DND-41 (cell line): ENCODE measurements around the gene GRID1.

Experiments
- ATAC-seq: fragments of 200-7000 bp; cut with Tn5 transposase; 3 replicates; pipeline ENCODE4 v1.9.1; 2021; ENCODE audit warnings: low read depth; ENCODE audit not compliant: insufficient read depth
- DNase-seq: peaks from one replicate; pipeline ENCODE4 v3.0.0-alpha.2; 2020
- H2AFZ ChIP-seq: 2 replicates; pipeline ENCODE4 v1.6.0; 2012; ENCODE audit warnings: low read depth, low read length
- H3K27ac ChIP-seq: 2 replicates; pipeline ENCODE4 v1.5.1; 2012; ENCODE audit warnings: low read length, inconsistent platforms
- H3K27me3 ChIP-seq: fragments of 200-600 bp; sonication (generic); 2 replicates; pipeline ENCODE4 v1.6.0; 2012; ENCODE audit warnings: low read length, mild to moderate bottlenecking, inconsistent platforms; ENCODE audit not compliant: insufficient read depth, poor library complexity
- H3K36me3 ChIP-seq: 2 replicates; pipeline ENCODE4 v1.5.1; 2012; ENCODE audit warnings: low read length, inconsistent platforms; ENCODE audit not compliant: insufficient read depth
- H3K4me1 ChIP-seq: 2 replicates; pipeline ENCODE4 v1.5.1; 2012; ENCODE audit warnings: mild to moderate bottlenecking, low read length; ENCODE audit not compliant: insufficient read depth
- H3K4me2 ChIP-seq: 2 replicates; pipeline ENCODE4 v1.6.0; 2012; ENCODE audit warnings: mild to moderate bottlenecking, moderate library complexity, low read length, inconsistent platforms; ENCODE audit not compliant: insufficient read depth
- H3K4me3 ChIP-seq, 2 experiments: fragments of 200-600 bp in 1 of 2; shearing (Covaris generic) in 1 of 2; 2 replicates each; pipeline ENCODE4 v1.5.1; 2012 to 2016; ENCODE audit warnings: inconsistent platforms in 2 of 2, low read length in 2 of 2, mild to moderate bottlenecking in 2 of 2, low read depth in 1 of 2, moderate library complexity in 1 of 2
- H3K79me2 ChIP-seq: 2 replicates; pipeline ENCODE4 v1.6.0; 2012; ENCODE audit warnings: low read length, inconsistent platforms; ENCODE audit not compliant: insufficient read depth
- H3K9ac ChIP-seq: 2 replicates; pipeline ENCODE4 v1.6.0; 2012; ENCODE audit warnings: low read depth, mild to moderate bottlenecking, inconsistent platforms, low read length, moderate library complexity
- H3K9me3 ChIP-seq: 2 replicates; pipeline ENCODE4 v1.5.1; 2012; ENCODE audit warnings: low read length, moderate library complexity, mild to moderate bottlenecking, inconsistent platforms; ENCODE audit not compliant: insufficient read depth, severe bottlenecking
- H4K20me1 ChIP-seq: 2 replicates; pipeline ENCODE4 v1.6.0; 2012; ENCODE audit warnings: low read length; ENCODE audit not compliant: insufficient read depth
- EZH2 ChIP-seq: IDR thresholded peaks from 3 replicates; pipeline ENCODE4 v1.6.1; 2012; ENCODE audit warnings: borderline replicate concordance, low read depth, mild to moderate bottlenecking, moderate library complexity, low read length, inconsistent platforms; ENCODE audit not compliant: severe bottlenecking
- TF ChIP-seq, protein P1 (sequence below): IDR thresholded peaks from 2 replicates; pipeline ENCODE4 v1.5.1; 2012; ENCODE audit warnings: borderline replicate concordance, low read length, moderate library complexity, mild to moderate bottlenecking; ENCODE audit not compliant: poor library complexity, severe bottlenecking; ENCODE audit errors: extremely low read depth

Gene GRID1

DNA sequence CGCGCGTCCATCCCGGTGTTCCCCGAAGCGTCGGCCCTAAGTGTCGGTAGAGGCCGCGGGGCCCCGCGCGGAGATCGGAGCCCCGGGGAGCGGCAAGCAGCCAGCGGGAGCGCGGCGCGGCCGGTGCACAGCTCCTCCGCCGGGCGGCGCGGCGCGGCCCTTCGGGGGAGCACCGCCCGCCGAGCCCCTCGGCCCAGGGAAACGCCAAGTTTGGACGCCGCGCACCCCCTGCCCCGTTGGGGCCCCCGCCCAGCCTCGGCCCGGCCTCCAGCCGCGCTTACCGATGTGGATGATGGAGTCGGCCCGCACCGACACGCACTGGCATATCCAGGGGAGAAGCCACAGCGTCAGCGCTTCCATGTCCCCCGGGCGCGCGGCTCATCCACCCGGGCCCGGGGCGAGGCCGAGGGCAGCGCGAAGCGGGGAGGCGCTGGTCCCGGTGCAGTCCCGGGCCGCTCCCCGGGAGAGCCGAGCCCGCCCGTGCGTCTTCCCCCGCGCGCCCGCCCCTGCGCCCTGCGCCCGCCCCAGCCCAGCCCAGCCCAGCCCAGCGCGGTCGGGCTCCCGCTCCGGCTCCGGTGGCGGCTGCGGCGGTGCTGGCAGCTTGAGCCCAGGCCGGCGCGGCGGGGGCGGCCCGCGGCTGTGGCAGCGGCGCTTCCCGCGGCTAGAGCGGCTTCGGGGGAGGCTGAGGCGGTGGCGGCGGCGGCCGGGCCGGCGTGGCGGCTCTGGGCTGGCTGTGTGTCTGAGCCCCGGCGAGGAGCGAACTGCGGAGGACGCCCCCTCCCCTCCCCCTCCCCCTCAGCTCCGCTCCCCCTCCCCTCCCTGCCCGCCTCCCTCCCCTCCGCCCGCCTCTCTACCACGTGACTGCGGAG, at the start of gene GRID1:
GRID1 (minus strand) TSS at position 763 of the 869 bp plus-strand sequence.
- H3K4me1 ChIP-seq: no peaks in the 10 kb centered on the region
- no peaks in the 10 kb centered on the region for H3K9me3 ChIP-seq
- no peaks in the 10 kb centered on the region for H4K20me1 ChIP-seq
- peaks cover 6% of the 10 kb centered on the region for H3K27me3 ChIP-seq
- H3K4me2 ChIP-seq: no peak within 1 kb of the TSS
- ATAC-seq: no peak
- no peak within 1 kb of the TSS for H2AFZ ChIP-seq
- no peak within 1 kb of the TSS for H3K4me3 ChIP-seq
- TF ChIP-seq, protein P1, sequence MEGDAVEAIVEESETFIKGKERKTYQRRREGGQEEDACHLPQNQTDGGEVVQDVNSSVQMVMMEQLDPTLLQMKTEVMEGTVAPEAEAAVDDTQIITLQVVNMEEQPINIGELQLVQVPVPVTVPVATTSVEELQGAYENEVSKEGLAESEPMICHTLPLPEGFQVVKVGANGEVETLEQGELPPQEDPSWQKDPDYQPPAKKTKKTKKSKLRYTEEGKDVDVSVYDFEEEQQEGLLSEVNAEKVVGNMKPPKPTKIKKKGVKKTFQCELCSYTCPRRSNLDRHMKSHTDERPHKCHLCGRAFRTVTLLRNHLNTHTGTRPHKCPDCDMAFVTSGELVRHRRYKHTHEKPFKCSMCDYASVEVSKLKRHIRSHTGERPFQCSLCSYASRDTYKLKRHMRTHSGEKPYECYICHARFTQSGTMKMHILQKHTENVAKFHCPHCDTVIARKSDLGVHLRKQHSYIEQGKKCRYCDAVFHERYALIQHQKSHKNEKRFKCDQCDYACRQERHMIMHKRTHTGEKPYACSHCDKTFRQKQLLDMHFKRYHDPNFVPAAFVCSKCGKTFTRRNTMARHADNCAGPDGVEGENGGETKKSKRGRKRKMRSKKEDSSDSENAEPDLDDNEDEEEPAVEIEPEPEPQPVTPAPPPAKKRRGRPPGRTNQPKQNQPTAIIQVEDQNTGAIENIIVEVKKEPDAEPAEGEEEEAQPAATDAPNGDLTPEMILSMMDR: no peak
- no peak for TF ChIP-seq EZH2
- no peaks in the 10 kb centered on the region for H3K79me2 ChIP-seq
- no peak for DNase-seq
- H3K27ac ChIP-seq: no peak within 1 kb of the TSS
- no peaks in the 10 kb centered on the region for H3K36me3 ChIP-seq
- H3K9ac ChIP-seq: no peak within 1 kb of the TSS

DNA sequence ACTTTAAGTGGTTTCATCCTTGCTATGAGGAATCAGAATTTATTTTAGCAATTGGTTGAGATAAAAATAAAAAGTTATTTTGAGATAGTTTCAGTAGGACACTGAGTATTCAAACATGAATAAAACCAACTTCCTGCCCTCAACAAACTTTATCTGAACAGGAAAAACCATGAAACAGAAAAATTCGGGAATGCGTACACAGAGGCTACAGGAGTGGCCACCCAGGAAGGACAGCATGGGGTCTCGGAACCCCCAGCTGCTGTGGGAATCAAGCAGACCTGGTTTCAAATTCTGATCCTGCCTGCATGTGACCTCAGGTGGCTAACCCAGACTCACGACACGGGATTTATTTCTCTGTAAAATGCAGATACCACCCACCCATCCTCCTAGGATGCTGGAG, 49.0 kb upstream of the GRID1 start:
- Histone ChIP-seq H4K20me1 (no peaks in the 10 kb centered on the region), H3K4me1 (peaks cover 45% of the 10 kb centered on the region), H3K9ac (no peak overlapping the region), H3K9me3 (no peaks in the 10 kb centered on the region), H3K36me3 (no peaks in the 10 kb centered on the region), H3K4me2 (no peak overlapping the region), H3K27ac (no peak overlapping the region), H3K4me3 (no peak overlapping the region), H3K79me2 (no peaks in the 10 kb centered on the region), H2AFZ (no peak overlapping the region), H3K27me3 (no peaks in the 10 kb centered on the region)
- no peak for TF ChIP-seq EZH2
- TF ChIP-seq, protein P1: no peak
- DNase-seq: no peak
- no peak for ATAC-seq

DNA sequence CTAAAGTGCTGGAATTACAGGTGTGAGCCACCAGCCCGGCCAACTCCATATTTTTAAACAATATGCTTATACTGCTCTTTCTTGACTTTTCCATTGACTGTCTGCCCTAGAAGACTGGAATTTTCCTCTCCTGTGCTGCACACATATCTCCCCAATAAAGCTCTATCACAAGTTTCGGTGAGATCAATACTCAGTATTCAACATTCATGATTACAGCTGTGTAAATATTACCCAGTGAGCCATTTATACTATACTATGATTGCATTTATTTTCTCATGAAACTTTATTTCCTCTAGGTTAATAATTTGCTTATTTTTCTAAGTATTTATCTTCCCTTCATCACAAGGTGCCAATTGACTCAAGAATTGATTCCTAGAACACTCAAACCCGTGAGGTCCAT, 48.5 kb upstream of the GRID1 start:
- no peak for DNase-seq
- Histone ChIP-seq H3K4me3 (no peak overlapping the region), H3K9me3 (no peaks in the 10 kb centered on the region), H3K4me1 (peaks cover 49% of the 10 kb centered on the region), H3K36me3 (no peaks in the 10 kb centered on the region), H3K4me2 (no peak overlapping the region), H3K79me2 (no peaks in the 10 kb centered on the region), H3K27me3 (no peaks in the 10 kb centered on the region), H3K27ac (0 out of 2 replicates have a peak overlapping the region, but pooled peaks have one; percentile 5), H2AFZ (no peak overlapping the region), H3K9ac (no peak overlapping the region), H4K20me1 (no peaks in the 10 kb centered on the region)
- TF ChIP-seq, protein P1: no peak
- TF ChIP-seq EZH2: no peak
- no peak for ATAC-seq
